CMK (cell line): ENCODE data around the gene PHACTR4.
"Not testable (repeated sequence)": the region's sequence is repeated elsewhere in the genome, so short reads cannot be mapped to it uniquely, and the experiment has no call there.

Experiments used
- DNase-seq: peaks from one replicate; pipeline ENCODE4 v3.0.0-alpha.2; 2010; ENCODE audit warnings: low read depth

Gene PHACTR4

GRCh38 chr1:28371010-28371377 lies 1.5 kb downstream of the PHACTR4 start:
- no peak for DNase-seq

GRCh38 chr1:28373450-28373849 lies 3.9 kb downstream of the PHACTR4 start:
- not testable (repeated sequence) for DNase-seq

GRCh38 chr1:28374297-28374696 lies 4.8 kb downstream of the PHACTR4 start:
- DNase-seq = no peak

- DNase-seq = not testable (repeated sequence)
These were observed 6.1 kb downstream of the PHACTR4 start for GRCh38 chr1:28375598-28375997.

- DNase-seq = not testable (repeated sequence)
These were observed 6.7 kb downstream of the PHACTR4 start for GRCh38 chr1:28376195-28376594.

GRCh38 chr1:28378906-28379305 lies 9.4 kb downstream of the PHACTR4 start:
- no peak for DNase-seq

GRCh38 chr1:28380394-28380793 lies 10.9 kb downstream of the PHACTR4 start:
- DNase-seq = no peak

GRCh38 chr1:28383785-28384184 lies 14.2 kb downstream of the PHACTR4 start:
- DNase-seq = not testable (repeated sequence)

- DNase-seq = no peak
These were observed 22.6 kb downstream of the PHACTR4 start for GRCh38 chr1:28392027-28392652.

- DNase-seq = no peak
These were observed 24.6 kb downstream of the PHACTR4 start for GRCh38 chr1:28394136-28394535.

- no peak for DNase-seq
These were observed 25.6 kb downstream of the PHACTR4 start for GRCh38 chr1:28395181-28395580.

- no peak for DNase-seq
These were observed 32.2 kb downstream of the PHACTR4 start for GRCh38 chr1:28401760-28402159.

- DNase-seq = no peak
These were observed 39.5 kb downstream of the PHACTR4 start for GRCh38 chr1:28409090-28409489.

GRCh38 chr1:28411656-28412055 lies 42.1 kb downstream of the PHACTR4 start:
- no peak for DNase-seq

GRCh38 chr1:28412731-28413130 lies 43.2 kb downstream of the PHACTR4 start:
- no peak for DNase-seq

- DNase-seq = no peak
These were observed 47.1 kb downstream of the PHACTR4 start for GRCh38 chr1:28416509-28417194.

- DNase-seq = no peak
These were observed 47.9 kb downstream of the PHACTR4 start for GRCh38 chr1:28417441-28417922.

GRCh38 chr1:28417926-28418637 lies 48.5 kb downstream of the PHACTR4 start:
- DNase-seq = no peak

GRCh38 chr1:28421744-28422143 lies 52.2 kb downstream of the PHACTR4 start:
- DNase-seq = no peak

GRCh38 chr1:28426831-28427230 lies 57.3 kb downstream of the PHACTR4 start:
- DNase-seq = no peak

GRCh38 chr1:28428012-28428411 lies 58.5 kb downstream of the PHACTR4 start:
- no peak for DNase-seq

GRCh38 chr1:28428990-28429520 lies 59.5 kb downstream of the PHACTR4 start:
- DNase-seq = no peak
